ENCODE results near the gene GRID2. TPM values are rescaled to one million over a fixed set of nuclear protein-coding genes. Genes with fewer than 3 reads are reported as not detected.

GRID2 gene
- total RNA-seq, 2 donors from 2014 or later = 0.28 TPM; not detected in 1

DNA sequence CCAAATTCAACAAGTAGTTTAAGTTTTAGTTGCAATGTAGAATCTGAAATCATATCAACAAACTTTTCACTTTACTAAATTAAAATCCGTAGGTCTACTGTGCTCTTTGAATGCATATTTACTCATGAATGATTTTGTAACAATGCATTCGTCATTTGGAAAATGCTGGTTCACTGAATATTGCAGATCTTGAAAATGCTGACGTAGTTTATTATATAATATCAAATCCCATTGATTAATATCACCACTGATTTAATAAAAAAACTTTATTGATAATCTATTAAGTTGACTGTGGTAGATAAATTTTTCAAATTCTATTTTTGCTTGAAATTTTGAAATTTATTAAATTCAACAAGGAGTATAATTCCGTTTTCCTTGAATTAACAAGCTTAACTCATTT lies 540.0 kb downstream of the GRID2 start:
- Histone ChIP-seq H3K9me3 (no peaks in the 10 kb centered on the region), H3K27ac (no peak overlapping the region), H3K4me1 (ENCODE audit: control insufficient read depth in 1 of 2, low read depth in 2 of 2) (no peaks in the 10 kb centered on the region), H3K27me3 (replicated peaks; ENCODE audit: insufficient read depth) (no peaks in the 10 kb centered on the region), H3K4me3 (no peak overlapping the region), H3K36me3 (no peaks in the 10 kb centered on the region)
- TF ChIP-seq, protein P1, sequence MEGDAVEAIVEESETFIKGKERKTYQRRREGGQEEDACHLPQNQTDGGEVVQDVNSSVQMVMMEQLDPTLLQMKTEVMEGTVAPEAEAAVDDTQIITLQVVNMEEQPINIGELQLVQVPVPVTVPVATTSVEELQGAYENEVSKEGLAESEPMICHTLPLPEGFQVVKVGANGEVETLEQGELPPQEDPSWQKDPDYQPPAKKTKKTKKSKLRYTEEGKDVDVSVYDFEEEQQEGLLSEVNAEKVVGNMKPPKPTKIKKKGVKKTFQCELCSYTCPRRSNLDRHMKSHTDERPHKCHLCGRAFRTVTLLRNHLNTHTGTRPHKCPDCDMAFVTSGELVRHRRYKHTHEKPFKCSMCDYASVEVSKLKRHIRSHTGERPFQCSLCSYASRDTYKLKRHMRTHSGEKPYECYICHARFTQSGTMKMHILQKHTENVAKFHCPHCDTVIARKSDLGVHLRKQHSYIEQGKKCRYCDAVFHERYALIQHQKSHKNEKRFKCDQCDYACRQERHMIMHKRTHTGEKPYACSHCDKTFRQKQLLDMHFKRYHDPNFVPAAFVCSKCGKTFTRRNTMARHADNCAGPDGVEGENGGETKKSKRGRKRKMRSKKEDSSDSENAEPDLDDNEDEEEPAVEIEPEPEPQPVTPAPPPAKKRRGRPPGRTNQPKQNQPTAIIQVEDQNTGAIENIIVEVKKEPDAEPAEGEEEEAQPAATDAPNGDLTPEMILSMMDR (IDR thresholded peaks at IDR 0.05) = no peak
- DNase-seq (ENCODE audit: low spot score) (no peak), ATAC-seq (ENCODE audit: insufficient number of reproducible peaks, low FRiP score, low read depth) (no peak)

DNA sequence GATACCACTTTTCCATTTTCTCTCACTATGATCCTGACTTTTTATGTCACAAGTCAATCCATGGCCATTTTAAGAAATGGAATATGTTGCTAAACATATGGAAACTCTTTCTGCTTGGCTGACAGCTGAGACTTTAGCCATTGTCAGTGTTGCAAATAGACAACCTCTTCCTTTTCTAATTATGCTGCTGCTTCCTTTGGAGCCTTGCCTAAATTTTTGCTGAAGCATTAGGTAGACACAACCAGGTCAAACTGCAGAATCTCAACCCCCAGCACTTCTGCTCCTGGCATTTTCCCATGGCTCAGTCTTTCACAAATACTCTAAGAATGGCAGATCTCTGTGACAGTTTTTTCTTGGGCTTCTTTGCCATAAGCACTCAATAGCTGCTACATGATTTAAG lies 543.3 kb downstream of the GRID2 start:
- Histone ChIP-seq H3K27ac (no peak overlapping the region), H3K4me3 (no peak overlapping the region), H3K4me1 (ENCODE audit: control insufficient read depth in 1 of 2, low read depth in 2 of 2) (no peaks in the 10 kb centered on the region), H3K9me3 (no peaks in the 10 kb centered on the region), H3K36me3 (no peaks in the 10 kb centered on the region), H3K27me3 (replicated peaks; ENCODE audit: insufficient read depth) (no peaks in the 10 kb centered on the region)
- TF ChIP-seq, protein P1 (IDR thresholded peaks at IDR 0.05) = no peak
- DNase-seq (ENCODE audit: low spot score) (no peak), ATAC-seq (ENCODE audit: insufficient number of reproducible peaks, low FRiP score, low read depth) (no peak)

DNA sequence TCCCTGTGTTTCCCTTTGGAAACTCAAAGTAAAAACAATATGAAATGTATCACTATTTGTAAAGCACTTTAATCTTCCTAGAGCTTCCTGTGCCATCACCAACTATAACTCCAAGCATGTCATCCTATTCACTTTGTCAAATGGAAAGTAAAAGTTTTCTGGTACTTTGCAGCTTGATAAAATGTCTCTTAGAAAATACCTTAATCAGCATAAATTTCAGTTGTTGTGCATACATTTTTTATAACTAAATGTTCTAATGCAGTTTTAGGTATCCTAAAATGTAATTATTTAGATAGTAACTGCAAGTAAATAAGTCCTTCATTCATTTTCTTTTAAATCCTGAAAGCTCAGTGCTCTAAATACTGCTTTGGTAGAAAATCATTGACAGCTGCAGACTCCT lies 558.7 kb downstream of the GRID2 start:
- H3K4me1 ChIP-seq (ENCODE audit: control insufficient read depth in 1 of 2, low read depth in 2 of 2) = no peaks in the 10 kb centered on the region
- H3K27ac ChIP-seq = no peak overlapping the region
- no peaks in the 10 kb centered on the region for H3K27me3 ChIP-seq (replicated peaks; ENCODE audit: insufficient read depth)
- H3K4me3 ChIP-seq = no peak overlapping the region
- TF ChIP-seq, protein P1 (IDR thresholded peaks at IDR 0.05) = no peak
- H3K9me3 ChIP-seq = no peaks in the 10 kb centered on the region
- ATAC-seq (ENCODE audit: insufficient number of reproducible peaks, low FRiP score, low read depth) (no peak), DNase-seq (ENCODE audit: low spot score) (no peak)
- no peaks in the 10 kb centered on the region for H3K36me3 ChIP-seq

DNA sequence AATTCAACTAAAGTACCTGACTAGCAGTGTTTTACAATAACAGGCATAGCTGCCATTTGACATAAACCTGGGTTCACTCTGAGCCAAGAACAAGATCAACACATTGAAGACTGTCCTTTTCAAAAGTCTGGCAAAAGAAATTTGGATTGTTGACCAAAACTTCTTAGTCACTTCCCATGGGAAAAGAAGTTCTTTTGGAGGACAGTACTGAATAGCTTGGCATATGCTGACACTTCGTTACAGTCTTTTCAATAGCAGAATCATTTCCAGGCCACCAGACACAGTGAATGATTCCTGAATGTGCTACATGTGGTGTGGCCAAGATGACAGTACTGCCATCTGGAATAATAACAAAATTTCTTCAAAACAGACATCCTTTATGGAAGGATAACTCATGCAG lies 560.3 kb downstream of the GRID2 start:
- DNase-seq (ENCODE audit: low spot score) (no peak), ATAC-seq (ENCODE audit: insufficient number of reproducible peaks, low FRiP score, low read depth) (no peak)
- TF ChIP-seq, protein P1 (IDR thresholded peaks at IDR 0.05) = no peak
- Histone ChIP-seq H3K9me3 (no peaks in the 10 kb centered on the region), H3K27ac (no peak overlapping the region), H3K4me1 (ENCODE audit: control insufficient read depth in 1 of 2, low read depth in 2 of 2) (no peaks in the 10 kb centered on the region), H3K4me3 (no peak overlapping the region), H3K36me3 (no peaks in the 10 kb centered on the region), H3K27me3 (replicated peaks; ENCODE audit: insufficient read depth) (no peaks in the 10 kb centered on the region)

DNA sequence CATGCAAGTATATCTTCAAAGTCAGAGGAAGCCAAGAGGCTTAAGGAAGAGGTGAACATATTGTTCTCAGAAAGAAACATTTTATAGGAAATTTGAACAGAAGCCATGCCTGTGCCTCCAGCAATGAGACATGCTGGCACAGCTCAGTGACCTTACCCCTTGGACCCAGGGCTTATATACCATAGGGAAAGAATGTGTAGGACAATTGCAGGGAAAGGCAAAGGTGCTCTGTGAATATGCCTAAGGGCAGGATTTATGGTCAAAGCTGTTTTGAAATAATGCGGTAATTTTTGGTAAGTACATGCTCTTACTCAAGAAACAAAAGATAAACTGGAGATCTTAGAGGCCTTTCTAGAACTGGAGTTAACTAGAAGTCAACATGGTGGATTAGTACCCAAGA lies 568.8 kb downstream of the GRID2 start:
- H3K36me3 ChIP-seq = no peaks in the 10 kb centered on the region
- H3K4me3 ChIP-seq = no peak overlapping the region
- no peak for DNase-seq (ENCODE audit: low spot score)
- no peaks in the 10 kb centered on the region for H3K9me3 ChIP-seq
- no peaks in the 10 kb centered on the region for H3K27me3 ChIP-seq (replicated peaks; ENCODE audit: insufficient read depth)
- H3K27ac ChIP-seq = no peak overlapping the region
- no peak for ATAC-seq (ENCODE audit: insufficient number of reproducible peaks, low FRiP score, low read depth)
- H3K4me1 ChIP-seq (ENCODE audit: control insufficient read depth in 1 of 2, low read depth in 2 of 2) = no peaks in the 10 kb centered on the region
- TF ChIP-seq, protein P1 (IDR thresholded peaks at IDR 0.05) = no peak

Data from thoracic aorta (tissue), 2 donors.